ENCODE results near the gene SCUBE1.

Gene SCUBE1

DNA sequence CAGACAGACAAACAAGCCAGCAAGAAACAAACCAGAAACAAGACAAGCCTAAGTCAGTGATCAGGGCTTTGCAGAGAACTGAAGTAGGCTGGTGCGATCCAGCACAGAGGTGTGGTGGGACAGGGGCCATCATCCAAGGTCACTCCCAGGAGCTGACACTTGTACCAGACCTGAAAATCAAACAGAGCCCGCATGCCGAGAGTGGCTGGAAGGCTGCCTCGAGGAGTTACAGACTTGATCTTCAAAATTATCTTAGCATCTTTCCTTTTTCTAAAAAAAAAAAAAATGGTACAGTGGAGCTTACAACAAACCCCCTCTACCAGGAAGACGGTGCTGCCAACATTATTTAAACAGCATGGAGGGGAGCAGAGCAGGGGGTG is 8.8 kb upstream of the SCUBE1 start:
- TF ChIP-seq CREB1 (IDR thresholded peaks at IDR 0.05; ENCODE audit: low read depth), result no peak
- TF ChIP-seq EGR1 (IDR thresholded peaks at IDR 0.05), result no peak
- no peak for TF ChIP-seq NFIC (IDR thresholded peaks at IDR 0.05)
- TF ChIP-seq, protein P1, sequence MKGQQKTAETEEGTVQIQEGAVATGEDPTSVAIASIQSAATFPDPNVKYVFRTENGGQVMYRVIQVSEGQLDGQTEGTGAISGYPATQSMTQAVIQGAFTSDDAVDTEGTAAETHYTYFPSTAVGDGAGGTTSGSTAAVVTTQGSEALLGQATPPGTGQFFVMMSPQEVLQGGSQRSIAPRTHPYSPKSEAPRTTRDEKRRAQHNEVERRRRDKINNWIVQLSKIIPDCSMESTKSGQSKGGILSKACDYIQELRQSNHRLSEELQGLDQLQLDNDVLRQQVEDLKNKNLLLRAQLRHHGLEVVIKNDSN (IDR thresholded peaks at IDR 0.05), result no peak
- TF ChIP-seq, protein P2, sequence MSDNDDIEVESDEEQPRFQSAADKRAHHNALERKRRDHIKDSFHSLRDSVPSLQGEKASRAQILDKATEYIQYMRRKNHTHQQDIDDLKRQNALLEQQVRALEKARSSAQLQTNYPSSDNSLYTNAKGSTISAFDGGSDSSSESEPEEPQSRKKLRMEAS (IDR thresholded peaks at IDR 0.05), result no peak
- no peak for TF ChIP-seq CEBPB (IDR thresholded peaks at IDR 0.05)
- no peak for TF ChIP-seq YY1 (IDR thresholded peaks at IDR 0.05; ENCODE audit: low read depth)
- no peak for TF ChIP-seq TEAD4 (IDR thresholded peaks at IDR 0.05)
- TF ChIP-seq TCF12 (IDR thresholded peaks at IDR 0.05; ENCODE audit: low read depth), result no peak
- TF ChIP-seq ZBTB7A (IDR thresholded peaks at IDR 0.05; ENCODE audit: low read depth), result no peak
- TF ChIP-seq FOXM1 (IDR thresholded peaks at IDR 0.05; ENCODE audit: borderline replicate concordance, low read depth), result no peak
- no peak for TF ChIP-seq TAF1 (IDR thresholded peaks at IDR 0.05; ENCODE audit: low read depth)
- TF ChIP-seq, protein P3, sequence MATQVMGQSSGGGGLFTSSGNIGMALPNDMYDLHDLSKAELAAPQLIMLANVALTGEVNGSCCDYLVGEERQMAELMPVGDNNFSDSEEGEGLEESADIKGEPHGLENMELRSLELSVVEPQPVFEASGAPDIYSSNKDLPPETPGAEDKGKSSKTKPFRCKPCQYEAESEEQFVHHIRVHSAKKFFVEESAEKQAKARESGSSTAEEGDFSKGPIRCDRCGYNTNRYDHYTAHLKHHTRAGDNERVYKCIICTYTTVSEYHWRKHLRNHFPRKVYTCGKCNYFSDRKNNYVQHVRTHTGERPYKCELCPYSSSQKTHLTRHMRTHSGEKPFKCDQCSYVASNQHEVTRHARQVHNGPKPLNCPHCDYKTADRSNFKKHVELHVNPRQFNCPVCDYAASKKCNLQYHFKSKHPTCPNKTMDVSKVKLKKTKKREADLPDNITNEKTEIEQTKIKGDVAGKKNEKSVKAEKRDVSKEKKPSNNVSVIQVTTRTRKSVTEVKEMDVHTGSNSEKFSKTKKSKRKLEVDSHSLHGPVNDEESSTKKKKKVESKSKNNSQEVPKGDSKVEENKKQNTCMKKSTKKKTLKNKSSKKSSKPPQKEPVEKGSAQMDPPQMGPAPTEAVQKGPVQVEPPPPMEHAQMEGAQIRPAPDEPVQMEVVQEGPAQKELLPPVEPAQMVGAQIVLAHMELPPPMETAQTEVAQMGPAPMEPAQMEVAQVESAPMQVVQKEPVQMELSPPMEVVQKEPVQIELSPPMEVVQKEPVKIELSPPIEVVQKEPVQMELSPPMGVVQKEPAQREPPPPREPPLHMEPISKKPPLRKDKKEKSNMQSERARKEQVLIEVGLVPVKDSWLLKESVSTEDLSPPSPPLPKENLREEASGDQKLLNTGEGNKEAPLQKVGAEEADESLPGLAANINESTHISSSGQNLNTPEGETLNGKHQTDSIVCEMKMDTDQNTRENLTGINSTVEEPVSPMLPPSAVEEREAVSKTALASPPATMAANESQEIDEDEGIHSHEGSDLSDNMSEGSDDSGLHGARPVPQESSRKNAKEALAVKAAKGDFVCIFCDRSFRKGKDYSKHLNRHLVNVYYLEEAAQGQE (IDR thresholded peaks at IDR 0.05; ENCODE audit: low read depth), result no peak
- no peak for TF ChIP-seq EP300 (IDR thresholded peaks at IDR 0.05; ENCODE audit: borderline replicate concordance)
- no peak for TF ChIP-seq RAD21 (IDR thresholded peaks at IDR 0.05; ENCODE audit: low read depth)

DNA sequence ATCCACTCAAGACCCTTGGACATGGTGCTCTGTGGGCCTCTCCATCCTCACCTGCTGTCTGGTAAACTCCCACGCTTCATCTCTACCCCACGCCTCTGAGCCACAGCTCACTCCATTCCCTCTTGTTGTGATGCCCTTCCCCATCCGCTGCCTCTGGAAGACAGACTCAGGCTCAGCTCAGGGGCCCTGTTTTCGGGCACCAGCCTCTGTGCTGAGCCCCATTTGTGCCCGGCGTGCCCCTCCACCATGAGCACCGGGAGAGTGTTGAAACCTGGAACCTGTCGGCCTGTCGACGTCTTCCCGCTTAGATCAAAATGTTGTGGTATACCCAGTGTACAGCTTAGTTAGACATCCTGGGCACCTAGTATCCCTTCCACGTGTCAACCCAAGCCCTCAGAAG is 6.5 kb upstream of the SCUBE1 start:
- no peak for TF ChIP-seq EGR1 (IDR thresholded peaks at IDR 0.05)
- TF ChIP-seq, protein P2 (IDR thresholded peaks at IDR 0.05), result no peak
- TF ChIP-seq RAD21 (IDR thresholded peaks at IDR 0.05; ENCODE audit: low read depth), result no peak
- TF ChIP-seq ZBTB7A (IDR thresholded peaks at IDR 0.05; ENCODE audit: low read depth), result no peak
- no peak for TF ChIP-seq EP300 (IDR thresholded peaks at IDR 0.05; ENCODE audit: borderline replicate concordance)
- no peak for TF ChIP-seq CREB1 (IDR thresholded peaks at IDR 0.05; ENCODE audit: low read depth)
- no peak for TF ChIP-seq YY1 (IDR thresholded peaks at IDR 0.05; ENCODE audit: low read depth)
- TF ChIP-seq FOXM1 (IDR thresholded peaks at IDR 0.05; ENCODE audit: borderline replicate concordance, low read depth), result no peak
- TF ChIP-seq, protein P3 (IDR thresholded peaks at IDR 0.05; ENCODE audit: low read depth), result no peak
- no peak for TF ChIP-seq TAF1 (IDR thresholded peaks at IDR 0.05; ENCODE audit: low read depth)
- TF ChIP-seq TCF12 (IDR thresholded peaks at IDR 0.05; ENCODE audit: low read depth), result no peak
- TF ChIP-seq CEBPB (IDR thresholded peaks at IDR 0.05), result no peak

DNA sequence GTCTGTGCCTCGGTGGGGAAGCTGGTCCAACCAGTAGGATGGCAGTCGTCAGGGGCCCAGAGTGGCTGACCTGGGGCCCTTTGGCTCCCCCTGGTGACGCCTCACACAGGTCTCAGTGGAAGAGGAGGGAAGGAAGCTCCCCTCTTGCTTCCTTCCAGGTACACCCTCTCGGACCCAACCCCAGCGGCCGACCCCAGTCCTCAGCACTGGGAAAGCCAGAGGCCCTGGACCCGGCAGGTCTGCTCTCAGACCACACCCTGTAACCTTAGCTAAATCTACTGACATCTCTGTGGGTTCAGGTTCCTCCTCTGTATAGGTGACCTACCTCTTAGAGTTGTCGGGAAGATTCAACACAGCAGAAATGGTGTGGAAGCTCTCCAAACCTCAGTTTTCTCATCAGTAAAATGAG is 3.4 kb upstream of the SCUBE1 start:
- TF ChIP-seq EP300 (IDR thresholded peaks at IDR 0.05; ENCODE audit: borderline replicate concordance), result no peak
- peak; percentile 70 for TF ChIP-seq RAD21 (IDR thresholded peaks at IDR 0.05; ENCODE audit: low read depth)

DNA sequence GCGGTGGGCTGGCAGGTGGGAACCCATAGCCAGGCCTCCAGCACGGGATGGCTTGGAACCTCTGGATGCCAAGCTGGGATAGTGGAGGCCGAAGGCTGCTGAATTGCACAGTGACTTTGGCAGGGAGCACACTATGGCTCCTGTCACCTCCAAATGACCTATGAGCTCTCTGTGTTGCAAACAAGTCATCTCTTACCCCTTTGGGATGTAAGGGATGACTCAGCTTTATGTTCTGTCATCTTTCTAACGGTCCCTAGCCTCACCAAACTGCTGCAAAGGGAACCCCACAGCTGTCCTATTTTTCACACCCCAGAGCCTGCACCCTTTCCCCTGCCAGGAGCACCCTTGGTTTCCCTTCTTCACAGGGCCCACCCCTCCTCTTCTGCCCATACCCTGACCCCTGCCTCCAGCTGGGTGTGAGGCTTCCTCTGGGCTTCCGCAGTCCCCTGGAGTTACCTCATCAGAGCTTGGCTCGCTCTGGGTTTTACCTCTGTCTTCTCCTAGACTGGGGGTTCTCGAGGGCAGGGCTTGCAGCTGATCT is 2.7 kb upstream of the SCUBE1 start:
- TF ChIP-seq ZBTB7A (IDR thresholded peaks at IDR 0.05; ENCODE audit: low read depth) (no peak), NFIC (IDR thresholded peaks at IDR 0.05) (no peak), RAD21 (IDR thresholded peaks at IDR 0.05; ENCODE audit: low read depth) (no peak), FOXM1 (IDR thresholded peaks at IDR 0.05; ENCODE audit: borderline replicate concordance, low read depth) (no peak), TAF1 (IDR thresholded peaks at IDR 0.05; ENCODE audit: low read depth) (no peak), TEAD4 (IDR thresholded peaks at IDR 0.05) (no peak), EP300 (IDR thresholded peaks at IDR 0.05; ENCODE audit: borderline replicate concordance) (no peak), EGR1 (IDR thresholded peaks at IDR 0.05) (no peak), TCF12 (IDR thresholded peaks at IDR 0.05; ENCODE audit: low read depth) (no peak), CEBPB (IDR thresholded peaks at IDR 0.05) (no peak), YY1 (IDR thresholded peaks at IDR 0.05; ENCODE audit: low read depth) (no peak), CREB1 (IDR thresholded peaks at IDR 0.05; ENCODE audit: low read depth) (no peak)
- TF ChIP-seq, protein P1 (IDR thresholded peaks at IDR 0.05), result no peak
- TF ChIP-seq, protein P3 (IDR thresholded peaks at IDR 0.05; ENCODE audit: low read depth), result no peak
- TF ChIP-seq, protein P2 (IDR thresholded peaks at IDR 0.05), result no peak
